SH-SY5Y (cell line): ENCODE data around the gene IL17A.

Experiments
- GATA2 ChIP-seq: IDR thresholded peaks from 2 replicates; pipeline ENCODE4 v1.6.1; 2011; ENCODE audit warnings: mild to moderate bottlenecking, low read depth, low read length
- GATA3 ChIP-seq: IDR thresholded peaks from 2 replicates; pipeline ENCODE4 v1.6.1; 2011; ENCODE audit warnings: low read depth, mild to moderate bottlenecking, low read length, moderate library complexity

- TF ChIP-seq GATA3 (no peak), GATA2 (no peak)
Measured at GRCh38 chr6:52207066-52207465, 20.9 kb downstream of the IL17A start.
